Fibroblast of skin of right quadriceps (primary cell): ENCODE data around the gene TBC1D19.
"Not testable (repeated sequence)": the region's sequence is repeated elsewhere in the genome, so short reads cannot be mapped to it uniquely, and the experiment has no call there.

Experiments used
- DNase-seq: peaks from one replicate; pipeline ENCODE4 v3.0.0-alpha.2; 2013

Gene TBC1D19, protein sequence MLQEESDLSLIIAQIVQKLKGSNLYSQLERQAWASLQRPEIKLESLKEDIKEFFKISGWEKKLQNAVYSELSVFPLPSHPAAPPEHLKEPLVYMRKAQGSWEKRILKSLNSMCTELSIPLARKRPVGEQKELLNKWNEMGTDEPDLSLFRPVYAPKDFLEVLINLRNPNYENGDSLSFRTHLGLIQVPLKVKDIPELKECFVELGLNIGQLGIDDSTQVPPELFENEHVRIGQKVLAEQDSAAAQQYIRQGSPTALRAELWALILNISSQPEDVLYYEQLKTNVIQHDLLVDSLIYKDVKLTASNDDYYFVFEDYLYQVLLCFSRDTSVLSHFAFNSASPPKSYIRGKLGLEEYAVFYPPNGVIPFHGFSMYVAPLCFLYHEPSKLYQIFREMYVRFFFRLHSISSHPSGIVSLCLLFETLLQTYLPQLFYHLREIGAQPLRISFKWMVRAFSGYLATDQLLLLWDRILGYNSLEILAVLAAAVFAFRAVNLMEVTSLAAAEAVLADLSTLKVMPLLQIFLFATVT

DNA sequence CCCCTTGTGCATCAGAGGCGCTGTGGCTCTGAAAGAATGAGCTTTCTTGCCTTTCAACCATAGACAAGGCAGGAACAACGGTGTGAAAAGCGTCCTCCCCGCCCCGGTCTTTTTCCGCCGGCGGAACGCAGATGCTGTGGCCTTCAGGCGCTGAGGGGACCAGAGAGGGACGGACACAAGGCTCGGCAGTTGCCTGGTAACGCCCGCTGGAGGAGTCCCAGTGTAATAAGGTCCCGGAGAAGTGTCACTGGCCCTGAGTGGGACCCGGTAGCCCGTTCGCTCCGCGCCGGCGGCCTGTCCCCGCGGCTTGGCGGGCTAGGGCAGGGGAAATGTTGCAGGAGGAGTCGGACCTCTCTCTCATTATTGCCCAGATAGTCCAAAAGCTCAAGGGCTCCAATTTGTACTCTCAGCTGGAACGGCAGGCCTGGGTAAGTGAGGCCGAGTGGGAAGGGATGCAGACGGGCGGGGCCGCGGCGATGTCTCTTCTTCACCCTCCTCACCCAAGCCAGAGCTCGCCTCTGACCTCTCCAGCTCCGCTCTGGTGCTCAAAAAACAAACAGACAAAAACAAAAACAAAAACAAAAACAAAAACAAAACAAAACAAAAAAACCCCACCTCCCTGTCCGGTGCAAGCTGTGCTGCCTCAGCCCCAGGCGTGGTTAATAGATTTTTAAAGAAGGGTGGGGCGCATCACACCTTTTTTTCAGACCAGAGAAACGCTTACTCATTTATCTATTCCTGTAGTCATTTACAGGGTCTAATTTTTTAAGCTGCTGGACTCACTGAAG, at the start of gene TBC1D19:
TSS of gene TBC1D19 (plus strand) at position 220 of the 788 bp plus-strand sequence. CDS start at position 330, 110 bp downstream.
- peak; percentile 87 for DNase-seq

DNA sequence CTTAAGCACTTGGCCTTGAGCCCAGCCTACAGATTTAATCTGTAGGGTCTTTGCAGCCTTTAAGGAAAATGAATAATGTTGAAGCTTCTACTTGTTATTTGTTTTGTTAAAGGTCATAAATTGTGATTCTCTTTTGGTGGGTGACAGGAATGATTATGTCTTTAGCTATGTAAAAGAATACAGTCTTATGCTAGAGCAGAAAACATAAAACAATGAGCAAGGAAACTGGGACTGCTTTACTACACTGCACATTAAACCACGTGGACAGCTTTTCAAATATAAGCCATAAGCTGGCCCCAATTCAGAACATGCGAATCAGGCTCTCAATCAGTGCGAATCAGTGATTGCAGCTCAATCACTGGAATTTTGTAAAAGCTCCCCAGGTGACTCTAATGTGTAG, 40.9 kb upstream of the TBC1D19 start:
- DNase-seq: peak; percentile 39

DNA sequence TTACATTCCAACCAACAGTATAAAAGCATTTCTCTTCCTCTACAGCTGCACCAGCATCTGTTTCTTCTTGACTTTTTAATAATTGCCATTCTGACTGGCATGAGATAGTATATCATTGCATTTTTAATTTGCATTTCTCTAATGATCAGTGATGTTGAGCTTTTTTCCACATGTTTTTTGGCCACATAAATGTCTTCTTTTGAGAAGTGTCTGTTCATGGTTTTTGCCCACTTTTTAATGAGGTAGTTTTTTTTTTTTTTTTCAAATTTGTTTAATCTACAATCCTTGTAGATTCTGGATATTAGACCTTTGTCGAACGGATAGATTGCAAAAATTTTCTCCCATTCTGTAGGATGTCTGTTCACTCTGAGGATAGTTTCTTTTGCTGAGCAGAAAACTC, 39.5 kb upstream of the TBC1D19 start:
- no peak for DNase-seq

DNA sequence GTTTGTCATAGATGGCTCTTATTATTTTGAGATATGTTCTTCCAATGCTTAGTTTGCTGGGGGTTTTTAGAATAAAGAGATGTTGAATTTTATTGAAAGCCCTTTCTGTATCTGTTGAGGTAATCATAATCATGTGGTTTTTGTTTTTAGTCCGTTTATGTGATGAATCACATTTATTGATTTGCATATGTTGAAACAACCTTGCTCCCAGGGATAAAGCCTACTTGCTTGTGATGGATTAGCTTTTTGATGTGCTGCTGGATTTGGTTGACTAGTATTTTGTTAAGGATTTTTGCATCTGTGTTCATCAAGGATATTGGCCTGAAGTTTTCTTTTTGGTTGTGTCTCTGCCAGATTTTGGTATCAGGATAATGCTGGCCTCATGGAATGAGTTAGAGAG, 35.5 kb upstream of the TBC1D19 start:
- not testable (repeated sequence) for DNase-seq

DNA sequence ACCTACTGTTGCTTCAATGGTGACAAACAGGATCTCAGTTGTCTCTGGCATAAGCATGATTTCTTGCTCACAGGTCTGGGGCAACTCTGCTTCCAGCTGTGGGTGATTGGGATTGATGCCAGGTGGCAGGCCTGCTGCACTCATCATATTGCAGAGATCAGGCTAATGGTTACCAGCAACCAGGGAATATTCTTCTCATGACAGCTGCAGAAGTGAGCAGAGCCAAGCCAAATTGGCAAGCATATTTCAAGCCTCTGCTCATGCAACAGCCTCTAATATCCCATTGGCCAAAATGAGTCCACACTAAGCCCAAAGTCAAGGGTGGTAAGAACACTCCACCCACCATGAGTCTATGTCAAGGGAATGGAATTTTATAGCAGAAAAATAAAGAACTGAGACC, 26.7 kb upstream of the TBC1D19 start:
- peak; percentile 91 for DNase-seq

DNA sequence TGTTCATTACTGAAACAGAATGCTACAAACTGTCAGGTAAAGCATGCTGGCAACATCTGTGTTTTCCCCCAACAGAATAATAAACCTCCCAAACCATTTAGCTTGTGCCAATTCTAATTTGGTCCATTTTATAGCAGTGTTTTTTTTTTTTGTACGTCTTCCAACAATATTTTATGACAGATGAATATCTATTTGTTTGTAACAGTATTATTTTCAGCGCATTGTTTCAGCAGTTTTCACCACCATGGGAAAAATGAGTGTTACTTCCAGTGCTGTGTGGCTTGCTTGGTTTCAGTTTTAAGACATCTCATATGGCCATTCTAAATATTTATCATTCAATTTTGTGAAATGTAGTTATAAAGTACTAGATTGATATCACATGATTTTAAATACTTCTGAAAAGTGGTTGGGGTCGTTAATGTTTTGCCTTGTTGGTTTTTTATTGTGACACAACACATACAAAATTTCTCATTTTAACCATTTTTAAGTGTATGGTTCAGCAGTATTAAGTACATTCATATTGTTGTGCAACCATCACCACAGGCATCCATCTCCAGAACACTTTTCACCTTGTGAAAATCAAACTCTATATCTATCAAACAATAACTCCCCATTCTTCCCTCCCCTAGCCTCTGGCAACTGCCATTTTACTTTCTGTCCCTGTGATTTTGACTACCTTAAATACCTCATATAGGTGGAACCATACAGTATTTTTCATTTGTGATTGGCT, 25.6 kb upstream of the TBC1D19 start:
- DNase-seq: no peak

DNA sequence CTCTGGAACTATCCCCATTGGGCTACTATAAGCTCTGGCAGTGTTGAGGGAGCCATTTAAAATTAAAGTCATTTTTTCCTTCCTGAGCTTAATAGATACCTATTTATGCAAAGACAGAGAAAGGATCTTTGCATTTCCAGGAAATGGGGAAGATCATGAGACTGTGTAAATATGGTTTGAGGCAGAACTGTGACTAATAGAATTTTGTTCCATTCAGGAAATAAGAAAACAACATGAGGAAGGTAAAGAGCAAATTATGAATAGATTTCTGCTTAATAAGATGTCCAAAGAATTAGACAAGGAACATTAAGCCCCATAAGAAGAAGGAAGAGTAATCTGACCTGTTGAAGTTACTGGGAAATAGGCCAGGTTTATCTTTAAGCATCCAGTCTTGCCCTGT, 17.8 kb upstream of the TBC1D19 start:
- DNase-seq: no peak

DNA sequence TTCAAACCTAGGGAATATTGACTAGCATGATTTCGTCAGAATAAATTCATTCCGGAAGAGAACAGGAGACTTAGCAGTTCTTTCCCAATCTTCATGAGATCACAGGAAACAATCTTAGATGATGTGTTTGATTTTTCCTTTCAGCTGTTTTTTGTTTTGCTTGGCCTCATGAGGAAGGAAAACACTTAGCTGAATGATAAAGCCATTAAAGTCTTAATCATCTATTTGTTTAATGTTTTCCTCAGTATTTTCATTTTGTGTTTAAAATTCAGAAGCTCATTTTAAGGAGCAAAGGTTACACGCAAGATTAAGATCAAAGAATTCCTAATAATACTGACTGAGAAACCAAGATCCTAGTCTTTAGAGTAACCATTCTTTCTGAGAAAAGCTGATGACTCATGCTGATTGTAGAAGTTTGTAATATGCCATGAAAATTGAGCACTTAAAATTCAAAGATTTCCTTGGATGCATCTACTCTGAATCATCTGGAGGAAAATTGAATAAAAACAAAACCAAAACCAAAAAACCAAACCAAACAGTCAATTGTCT, 15.4 kb upstream of the TBC1D19 start:
- DNase-seq: peak; percentile 88

DNA sequence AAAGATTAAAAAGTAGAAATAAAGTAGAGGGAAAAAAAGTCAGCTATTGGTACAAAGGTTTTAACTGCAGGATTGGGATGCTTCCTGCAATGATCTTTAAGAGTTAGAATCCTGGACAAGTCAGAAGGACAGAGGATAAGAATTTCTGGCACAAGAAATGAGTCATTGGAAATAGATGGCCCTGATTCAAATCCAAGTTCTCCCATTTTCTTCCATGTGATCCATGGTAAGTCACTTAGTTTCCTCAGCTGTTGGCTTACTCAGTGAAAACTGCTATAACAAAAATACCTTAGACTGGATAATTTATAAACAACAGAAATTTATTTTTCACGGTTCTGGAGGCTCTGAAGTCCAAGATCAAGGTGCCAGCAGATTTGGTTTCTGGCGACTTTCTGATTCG, 13.3 kb upstream of the TBC1D19 start:
- no peak for DNase-seq

DNA sequence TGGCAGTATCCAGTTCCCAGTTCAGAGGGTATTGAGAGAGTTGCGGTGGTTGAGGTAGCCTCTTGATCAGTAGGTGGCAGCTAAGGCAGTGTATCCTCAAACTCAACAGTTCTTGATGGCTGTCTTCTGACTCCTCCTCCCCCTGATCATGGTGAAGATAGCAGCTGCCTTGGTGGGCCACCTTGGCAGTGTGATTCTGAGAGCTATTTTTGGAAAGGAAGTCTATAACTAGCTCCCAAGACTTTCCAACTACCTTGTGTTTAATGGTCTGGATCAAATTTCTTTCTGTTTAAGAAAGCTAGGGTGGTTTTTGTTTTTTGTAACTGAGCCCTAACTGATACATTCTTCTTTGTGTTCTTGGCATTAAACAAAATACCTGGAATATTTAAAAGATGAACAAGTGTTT, 10.5 kb upstream of the TBC1D19 start:
- peak; percentile 22 for DNase-seq

DNA sequence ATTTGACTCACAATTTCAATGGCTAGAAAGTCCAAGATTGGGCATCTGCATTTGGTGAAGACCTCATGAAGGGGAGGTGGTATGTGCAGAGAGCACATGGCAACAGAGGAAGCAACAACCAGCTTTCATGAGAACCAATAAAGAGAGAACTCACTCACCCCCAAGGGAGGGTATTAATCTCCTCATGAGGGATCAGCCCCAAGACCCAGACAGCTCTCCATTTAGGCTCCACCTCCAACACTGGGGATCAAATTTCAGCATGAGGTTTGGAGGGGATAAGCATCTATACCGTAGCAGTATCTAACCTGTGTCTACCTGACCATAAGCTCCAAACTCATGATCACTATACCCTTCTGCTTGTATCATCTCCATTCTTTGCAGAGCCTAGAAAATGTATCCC, 9.3 kb upstream of the TBC1D19 start:
- no peak for DNase-seq

DNA sequence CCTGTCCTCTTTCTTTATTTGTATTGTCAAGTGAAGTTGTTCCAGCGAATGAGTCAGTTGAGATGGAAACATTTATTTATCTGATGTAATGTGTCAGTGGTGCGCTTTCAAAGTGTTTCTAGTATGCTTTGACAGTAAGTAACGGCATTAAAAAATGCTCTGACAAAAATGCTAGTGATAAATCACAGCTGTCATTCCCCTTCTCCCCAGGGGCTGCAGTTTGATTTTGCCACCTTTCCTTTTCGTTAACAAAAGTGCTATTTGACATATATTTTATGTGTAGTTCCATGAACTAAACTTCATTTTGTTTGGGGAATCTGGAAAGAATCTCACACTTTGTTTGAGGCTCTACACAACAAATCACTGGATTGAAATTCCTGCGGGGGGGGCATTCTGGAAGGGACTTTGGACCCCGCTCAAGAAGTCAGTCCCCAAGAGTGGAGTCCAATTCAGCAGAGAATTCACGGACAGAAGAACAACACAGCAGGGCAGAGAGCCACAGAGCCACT, 7.6 kb upstream of the TBC1D19 start:
- DNase-seq: peak; percentile 52

DNA sequence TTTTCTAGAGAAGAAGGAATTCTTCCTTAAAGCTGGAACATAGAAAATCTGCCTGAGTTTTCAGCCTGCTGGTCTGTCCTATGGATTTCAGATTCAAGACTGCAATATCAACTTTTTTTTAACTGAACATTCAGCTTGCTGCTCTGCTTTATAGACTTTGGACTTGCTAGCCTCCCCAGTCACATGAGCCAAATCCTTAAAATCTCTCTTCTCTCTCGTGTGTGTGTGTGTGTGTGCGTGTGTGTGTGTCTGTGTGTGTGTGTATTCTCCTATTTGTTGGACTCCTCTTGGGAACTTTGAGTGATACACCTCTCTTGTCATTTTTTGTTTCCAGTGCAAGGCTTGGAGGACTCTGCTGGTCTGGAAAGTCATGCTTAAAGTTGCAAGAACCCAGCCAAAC, 6.8 kb upstream of the TBC1D19 start:
- DNase-seq: no peak

DNA sequence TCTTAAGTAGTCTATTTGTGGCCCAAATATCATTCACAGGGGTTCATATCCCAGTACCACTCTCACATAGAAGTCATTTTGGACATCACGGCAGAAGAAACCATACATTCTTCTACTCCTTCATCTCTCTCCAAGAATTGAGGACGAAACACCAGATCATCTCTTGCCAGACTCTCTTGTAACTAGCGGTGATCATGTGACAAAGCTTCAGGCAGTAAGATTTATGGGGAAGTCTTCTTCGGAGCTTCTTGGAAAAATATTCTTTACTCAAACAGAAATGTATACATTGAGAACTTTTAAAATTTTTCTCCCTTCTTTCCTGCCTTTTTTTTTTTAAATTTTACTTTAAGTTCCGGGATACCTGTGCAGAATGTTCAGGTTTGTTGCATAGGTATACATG, 4.7 kb upstream of the TBC1D19 start:
- no peak for DNase-seq

DNA sequence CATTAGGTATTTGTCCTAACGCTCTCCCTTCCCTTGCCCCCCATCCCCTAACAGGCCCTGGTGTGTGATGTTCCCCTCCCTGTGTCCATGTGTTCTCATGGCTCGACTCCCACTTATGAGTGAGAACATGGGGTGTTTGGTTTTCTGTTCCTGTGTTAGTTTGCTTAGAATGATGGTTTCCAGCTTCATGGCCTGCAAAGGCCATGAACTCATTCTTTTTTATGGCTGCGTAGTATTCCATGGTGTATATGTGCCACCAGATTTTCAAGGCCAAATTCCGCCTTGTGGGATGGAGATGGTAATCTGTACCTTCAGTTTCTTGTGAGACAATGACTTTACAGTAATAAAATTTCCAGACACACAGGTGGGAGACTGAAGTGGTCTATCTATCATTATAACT, 2.5 kb upstream of the TBC1D19 start:
- not testable (repeated sequence) for DNase-seq

DNA sequence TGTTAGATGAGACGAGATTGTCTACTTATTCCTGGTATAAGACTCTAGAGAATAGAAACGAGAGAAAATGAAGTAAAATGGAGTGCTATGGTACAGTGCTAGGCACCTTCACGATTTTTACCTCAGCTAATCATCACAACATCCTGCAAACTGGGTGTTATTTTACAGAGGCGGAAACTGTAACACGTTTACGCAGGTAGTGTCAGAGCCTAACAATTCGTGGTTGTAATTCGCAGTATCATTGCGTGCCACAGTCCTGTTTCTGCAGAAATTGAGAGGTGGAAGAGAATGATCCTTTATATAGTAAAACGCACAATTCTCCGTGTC, 383 bp upstream of the TBC1D19 start:
- DNase-seq: no peak

DNA sequence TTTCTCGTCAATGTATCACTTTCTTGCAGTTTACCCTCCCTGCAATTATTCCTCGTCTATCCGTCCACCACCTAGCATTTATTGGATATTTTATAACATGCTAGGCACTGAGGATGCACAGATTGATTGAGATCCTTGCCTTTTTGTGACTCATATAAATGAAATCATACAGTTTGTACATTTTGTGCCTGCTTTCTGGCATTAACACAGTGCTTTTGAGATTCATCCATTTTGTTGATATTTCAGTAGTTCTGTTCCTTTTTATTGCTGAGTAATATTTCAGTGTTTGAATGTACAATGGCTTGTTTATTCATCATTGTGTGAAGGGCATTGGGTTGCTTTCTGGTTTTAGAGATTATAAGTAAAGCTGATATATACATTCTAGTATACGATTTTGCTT, 841 bp downstream of the TBC1D19 start:
- DNase-seq: no peak

DNA sequence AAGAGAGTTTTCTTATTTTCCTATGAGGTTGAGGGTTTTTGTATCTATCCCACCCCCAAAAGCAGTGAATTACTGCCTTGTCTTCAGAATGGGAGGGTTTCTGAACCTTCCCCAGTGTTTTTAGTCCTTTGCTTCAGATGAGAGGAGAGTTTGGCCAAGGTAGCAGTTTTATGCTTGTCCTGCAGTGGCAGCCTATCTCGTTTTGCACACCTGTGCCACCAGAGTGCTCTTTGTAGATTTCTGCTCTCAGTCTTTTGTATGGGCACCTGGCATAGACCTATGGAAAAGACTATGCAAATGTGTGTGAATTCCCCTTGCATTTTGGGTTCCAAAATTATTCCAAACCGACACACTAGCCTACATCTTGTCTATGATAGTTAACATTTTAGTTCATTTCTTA, 5.8 kb downstream of the TBC1D19 start:
- DNase-seq: no peak

DNA sequence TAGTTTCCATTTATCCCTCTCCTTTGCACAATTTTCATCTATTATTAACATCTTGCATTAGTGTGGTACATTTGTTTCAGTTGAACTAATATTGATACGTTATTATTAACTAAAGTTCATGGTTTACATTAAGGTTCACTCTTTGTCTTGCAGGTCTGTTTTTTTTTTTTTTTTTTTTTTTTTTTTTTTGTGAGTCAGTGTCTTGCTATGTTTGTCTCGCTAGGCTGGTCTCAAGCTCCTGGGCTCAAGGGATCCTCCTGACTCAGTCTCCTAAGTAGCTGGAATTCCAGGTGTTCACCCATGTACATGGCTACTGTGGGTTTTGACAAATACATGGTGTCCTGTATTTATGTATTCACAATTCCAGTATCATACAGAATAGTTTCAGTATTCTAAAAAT, 6.8 kb downstream of the TBC1D19 start:
- peak; percentile 24 for DNase-seq

DNA sequence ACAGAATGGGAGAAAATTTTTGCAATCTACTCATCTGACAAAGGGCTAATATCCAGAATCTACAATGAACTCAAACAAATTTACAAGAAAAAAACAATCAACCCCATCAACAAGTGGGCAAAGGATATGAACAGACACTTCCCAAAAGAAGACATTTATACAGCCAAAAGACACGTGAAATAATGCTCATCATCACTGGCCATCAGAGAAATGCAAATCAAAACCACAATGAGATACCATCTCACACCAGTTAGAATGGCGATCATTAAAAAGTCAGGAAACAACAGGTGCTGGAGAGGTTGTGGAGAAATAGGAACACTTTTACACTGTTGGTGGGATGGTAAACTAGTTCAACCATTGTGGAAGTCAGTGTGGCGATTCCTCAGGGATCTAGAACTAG, 9.7 kb downstream of the TBC1D19 start:
- DNase-seq: not testable (repeated sequence)

DNA sequence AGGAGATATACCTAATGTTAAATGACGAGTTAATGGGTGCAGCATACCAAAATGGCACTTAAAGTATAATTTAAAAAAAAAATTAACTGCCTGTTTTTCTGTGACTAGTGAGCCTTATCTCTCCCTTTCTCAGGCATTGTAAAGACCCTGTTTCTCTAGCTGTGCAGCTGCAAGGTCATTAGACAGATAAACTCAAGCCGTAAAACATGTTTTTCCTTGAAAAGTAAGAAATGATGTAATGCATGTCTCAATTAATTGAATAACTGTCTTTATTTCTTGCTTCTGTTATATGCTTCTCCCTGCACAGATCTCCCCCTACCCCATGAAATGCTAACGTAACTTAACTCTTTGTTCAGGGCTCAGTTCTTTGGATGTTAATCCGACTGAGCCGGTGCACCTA, 10.5 kb downstream of the TBC1D19 start:
- DNase-seq: no peak

DNA sequence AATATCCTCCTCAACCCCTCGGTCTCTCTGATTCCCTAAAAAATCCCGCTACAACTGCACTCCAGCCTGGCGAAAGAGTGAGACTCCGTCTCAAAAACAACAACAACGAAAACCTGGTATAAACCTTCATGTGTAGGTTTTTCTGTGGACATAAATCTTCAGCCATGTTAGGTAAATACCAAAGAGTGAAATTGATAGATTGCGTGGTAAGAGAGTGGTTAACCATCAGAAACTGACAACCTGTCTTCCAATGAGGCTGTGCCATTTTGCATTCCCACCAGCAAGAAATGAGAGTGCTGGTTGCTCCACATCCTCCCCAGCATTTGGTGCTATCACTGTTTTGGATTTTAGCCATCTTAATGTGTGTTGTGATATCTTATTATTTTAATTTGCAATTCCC, 10.9 kb downstream of the TBC1D19 start:
- no peak for DNase-seq

DNA sequence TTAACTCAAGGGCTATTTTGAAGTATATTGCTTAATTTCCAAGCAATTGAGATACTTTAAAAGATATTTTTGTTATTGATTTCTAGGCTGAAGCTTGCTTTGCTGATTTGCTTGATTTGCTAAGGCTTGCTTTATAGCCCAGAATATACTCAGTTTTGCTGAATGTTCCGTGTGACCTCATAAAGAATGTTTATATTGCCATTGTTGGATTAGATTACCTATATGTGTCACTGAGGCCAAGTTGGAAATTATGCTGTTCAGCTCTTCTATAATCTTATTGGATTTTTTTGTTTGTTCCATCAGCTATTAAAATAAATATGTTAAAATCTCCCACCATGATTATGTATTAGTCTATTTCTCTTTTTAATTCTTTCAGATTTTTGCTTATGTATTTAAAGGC, 13.0 kb downstream of the TBC1D19 start:
- no peak for DNase-seq
